ENCODE data around the gene BCL2L2. TPM values are rescaled to one million over a fixed set of nuclear protein-coding genes. Genes with fewer than 3 reads are reported as not detected.

BCL2L2 gene
- polyA plus RNA-seq, 1 of the 3 experiments (the other 2 are of a cell fraction) = 30.6 TPM

- peaks cover 13 to 14% of the 10 kb centered on the region in 2 experiments; a peak in 3 of 4 replicates for H3K4me1 ChIP-seq (ENCODE audit: control insufficient read depth in 1 of 2, insufficient read depth in 2 of 2, low read depth in 1 of 2, low read length in 1 of 2)
- H4K20me1 ChIP-seq (ENCODE audit: insufficient read depth) = no peaks in the 10 kb centered on the region
- TF ChIP-seq SMC3 (IDR thresholded peaks at IDR 0.05; ENCODE audit: low read depth, low read length) (no peak), TEAD4 (IDR thresholded peaks at IDR 0.05; ENCODE audit: borderline replicate concordance, insufficient read depth) (no peak)
- no peaks in the 10 kb centered on the region for H3K27me3 ChIP-seq (ENCODE audit: insufficient read depth)
- H3K4me2 ChIP-seq = peak overlapping the region; percentile 92
- peak overlapping the region; percentile 83 to 91 for H3K27ac ChIP-seq (ENCODE audit: low read depth in 2 of 2, low read length in 1 of 2)
- no peak for DNase-seq
- H3F3A ChIP-seq (replicated peaks; ENCODE audit: insufficient read depth) = peaks cover 21% of the 10 kb centered on the region
- WGBS (ENCODE audit: low lambda C conversion rate) = 14% methylated on average over 13 of the region's 13 CpGs
- H3K9me2 ChIP-seq = no peaks in the 10 kb centered on the region
- peak overlapping the region; percentile 69 to 82 for H3K4me3 ChIP-seq (ENCODE audit: low read depth in 2 of 2, low read length in 1 of 2)
- peak overlapping the region; percentile 52; the same call in 1 of the 2 replicates for H2AFZ ChIP-seq (ENCODE audit: low read depth)
- H3K79me2 ChIP-seq (ENCODE audit: insufficient read depth) = peaks cover 9% of the 10 kb centered on the region
- peaks cover 0 to 3% of the 10 kb centered on the region in 2 experiments for H3K36me3 ChIP-seq (replicated peaks in 1 of 2; ENCODE audit: control insufficient read depth in 1 of 2, insufficient read depth in 2 of 2, low read length in 1 of 2)
- peak overlapping the region; percentile 82 for H3K9ac ChIP-seq
- POLR2A ChIA-PET = interaction anchor here (1.0 to 1.2 kb wide), 3 partner anchors 10 to 21 kb away, joined by 3 to 4 read pairs (median 3); partner anchors contain the start of gene PABPN1
- CTCF ChIA-PET = interaction anchor here (0.6 to 4.7 kb wide), 21 partner anchors 10 to 291 kb away, joined by 3 to 26 read pairs (median 6); partner anchors contain the start of genes HOMEZ and PABPN1
- H3K9me3 ChIP-seq = no peaks in the 10 kb centered on the region
Observed at GRCh38 chr14:23300687-23301223, 5.9 kb upstream of the BCL2L2 start.

- peak overlapping the region; percentile 69 to 91 for H3K4me3 ChIP-seq (ENCODE audit: low read depth in 2 of 2, low read length in 1 of 2)
- peak overlapping the region; percentile 91 to 93 for H3K27ac ChIP-seq (ENCODE audit: low read depth in 2 of 2, low read length in 1 of 2)
- under 1% methylated on average over 35 of the region's 87 CpGs for WGBS (ENCODE audit: low lambda C conversion rate)
- no peaks in the 10 kb centered on the region for H4K20me1 ChIP-seq (ENCODE audit: insufficient read depth)
- peak; percentile 98 for DNase-seq
- ChIA-PET CTCF (interaction anchor here (0.6 to 4.7 kb wide), 25 partner anchors 9 to 290 kb away, joined by 3 to 26 read pairs (median 5); partner anchors contain the start of genes HOMEZ and PABPN1), POLR2A (interaction anchor here (0.7 to 1.6 kb wide), 5 partner anchors 10 to 206 kb away, joined by 3 to 7 read pairs (median 4); partner anchors contain the start of genes ACIN1, C14orf119 and PABPN1)
- no peak overlapping the region for H2AFZ ChIP-seq (ENCODE audit: low read depth)
- H3K9me3 ChIP-seq = no peaks in the 10 kb centered on the region
- peaks cover 9% of the 10 kb centered on the region for H3K79me2 ChIP-seq (ENCODE audit: insufficient read depth)
- H3K9ac ChIP-seq = peak overlapping the region; percentile 82; the same call in 1 of the 2 replicates
- no peaks in the 10 kb centered on the region for H3K27me3 ChIP-seq (ENCODE audit: insufficient read depth)
- H3F3A ChIP-seq (replicated peaks; ENCODE audit: insufficient read depth) = peaks cover 27% of the 10 kb centered on the region
- H3K9me2 ChIP-seq = no peaks in the 10 kb centered on the region
- peaks cover 0 to 3% of the 10 kb centered on the region in 2 experiments for H3K36me3 ChIP-seq (replicated peaks in 1 of 2; ENCODE audit: control insufficient read depth in 1 of 2, insufficient read depth in 2 of 2, low read length in 1 of 2)
- peaks cover 14 to 18% of the 10 kb centered on the region in 2 experiments; a peak in 3 of 4 replicates for H3K4me1 ChIP-seq (ENCODE audit: control insufficient read depth in 1 of 2, insufficient read depth in 2 of 2, low read depth in 1 of 2, low read length in 1 of 2)
- H3K4me2 ChIP-seq = peak overlapping the region; percentile 97
- TF ChIP-seq USF1 (IDR thresholded peaks at IDR 0.05; ENCODE audit: borderline replicate concordance, low read depth) (peak; percentile 74), FOXJ3 (CRISPR knock-in tag; IDR thresholded peaks at IDR 0.05) (peak; percentile 51; the same call in 1 of the 2 replicates), TEAD4 (IDR thresholded peaks at IDR 0.05; ENCODE audit: borderline replicate concordance, insufficient read depth) (no peak), EP300 (IDR thresholded peaks at IDR 0.05; ENCODE audit: borderline replicate concordance in 1 of 2, low read depth in 1 of 2, low read length in 1 of 2) (0 out of 4 replicates have a peak, but pooled peaks of 1 of the 2 experiments have one; percentile 4), YY1 (IDR thresholded peaks at IDR 0.05; ENCODE audit: low read depth) (no peak), RXRA (IDR thresholded peaks at IDR 0.05; ENCODE audit: borderline replicate concordance, low read depth) (no peak), EZH2phosphoT487 (IDR thresholded peaks at IDR 0.05; ENCODE audit: borderline replicate concordance, low read depth) (no peak), TAF1 (IDR thresholded peaks at IDR 0.05; ENCODE audit: borderline replicate concordance, low read depth, low read length) (0 out of 2 replicates have a peak, but pooled peaks have one; percentile 31), RFX5 (IDR thresholded peaks at IDR 0.05; ENCODE audit: low read length) (peak; percentile 9; the same call in 1 of the 2 replicates), GABPA (IDR thresholded peaks at IDR 0.05; ENCODE audit: low read depth) (no peak), PBX3 (IDR thresholded peaks at IDR 0.05) (peak; percentile 2; the same call in 1 of the 2 replicates), MXI1 (IDR thresholded peaks at IDR 0.05; ENCODE audit: low read depth, low read length) (peak; percentile 94), ELF1 (IDR thresholded peaks at IDR 0.05) (peak; percentile 38; the same call in 1 of the 2 replicates), USF2 (IDR thresholded peaks at IDR 0.05; ENCODE audit: borderline replicate concordance, low read depth, low read length) (no peak; the same call in 1 of the 2 replicates), RAD21 (IDR thresholded peaks at IDR 0.05; ENCODE audit: low read length) (0 out of 2 replicates have a peak, but pooled peaks have one; percentile 8), SIN3A (IDR thresholded peaks at IDR 0.05; ENCODE audit: borderline replicate concordance, low read depth, low read length) (peak; percentile 91; the same call in 1 of the 2 replicates), MAX (IDR thresholded peaks at IDR 0.05; ENCODE audit: low read depth) (peak; percentile 94), CTCF (IDR thresholded peaks at IDR 0.05) (peak; percentile 83), SMC3 (IDR thresholded peaks at IDR 0.05; ENCODE audit: low read depth, low read length) (peak; percentile 19; the same call in 1 of the 2 replicates)
Observed at GRCh38 chr14:23301288-23301968, 5.2 kb upstream of the BCL2L2 start.
